Breast epithelium (tissue), 3 donors: Measurements from ENCODE around the gene BRD7.

Experiments used
- CTCF ChIP-seq, 3 donors: fragments of 450-650 bp; IDR thresholded peaks; one replicate each; pipeline ENCODE4 v1.5.1; 2016 to 2017; ENCODE audit warnings: antibody characterized with exemption in 3 of 3, mild to moderate bottlenecking in 3 of 3, moderate library complexity in 3 of 3
- POLR2A ChIP-seq: fragments of 450-650 bp; IDR thresholded peaks from one replicate; pipeline ENCODE4 v1.6.1; 2016; ENCODE audit warnings: antibody characterized with exemption, mild to moderate bottlenecking, moderate library complexity

- TF ChIP-seq CTCF (IDR thresholded peaks at IDR 0.05) (no peak), POLR2A (no peak)
These were observed 38.6 kb upstream of the BRD7 start for GRCh38 chr16:50407351-50407750.
